Body of pancreas (tissue), 4 donors: ENCODE data around the gene AOC2.

ENCODE experiments used
- CTCF ChIP-seq, 7 experiments: fragments of 450-650 bp in 4 of 7; fragments of 200-600 bp in 3 of 7; sonication (generic) in 3 of 7; IDR thresholded peaks; one replicate each; pipeline ENCODE4 v1.5.1; 2016 to 2019; ENCODE audit warnings: antibody characterized with exemption in 7 of 7
- POLR2A ChIP-seq, 3 donors: fragments of 450-650 bp; IDR thresholded peaks; one replicate each; pipeline ENCODE4 v1.6.1; 2016; ENCODE audit warnings: antibody characterized with exemption in 3 of 3, mild to moderate bottlenecking in 2 of 3

- TF ChIP-seq CTCF (IDR thresholded peaks at IDR 0.05) (peak in 1 of 7 experiments; percentile 8), POLR2A (IDR thresholded peaks at IDR 0.05) (no peak)
Observed at GRCh38 chr17:42878123-42878880, 33.9 kb downstream of the AOC2 start.
